SIG-M5 treated with dmso at 0.1 percent for 504 hours (cell line): ENCODE data around the gene GMPR.
"Not testable (repeated sequence)": the region's sequence is repeated elsewhere in the genome, so short reads cannot be mapped to it uniquely, and the experiment has no call there.

Experiments
- DNase-seq: peaks from one replicate; lab custom pipeline; 2025; ENCODE audit not compliant: unreplicated experiment; lab: John Stamatoyannopoulos, UW

Gene GMPR

DNA sequence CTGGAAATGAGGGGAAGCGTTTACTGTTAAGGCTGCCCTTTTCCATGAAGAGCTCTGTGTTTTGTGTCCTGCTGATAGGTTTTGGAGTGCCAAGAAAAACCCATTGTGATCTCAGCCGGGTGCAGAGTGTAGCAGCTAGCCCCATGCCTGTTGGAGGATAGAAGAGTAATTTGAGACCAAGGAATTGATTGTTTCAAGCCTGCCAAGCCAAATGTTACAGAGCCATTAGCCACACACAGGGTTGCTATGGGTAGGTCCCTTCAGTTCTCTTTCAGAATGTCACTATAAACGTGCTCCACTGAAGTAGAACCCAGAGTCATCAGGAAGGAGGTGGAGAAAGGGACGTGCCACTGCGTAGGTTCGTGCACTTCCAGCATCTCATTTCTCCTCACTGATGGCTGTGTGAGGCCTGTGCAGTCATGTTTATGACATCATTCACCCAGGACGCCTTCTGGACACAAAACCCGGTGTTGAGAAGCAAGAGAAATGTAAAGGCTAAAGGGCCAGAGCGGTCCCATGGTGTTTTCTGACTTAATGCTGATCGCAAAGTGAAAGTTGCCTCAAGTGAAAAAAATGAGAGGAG lies 6.6 kb downstream of the GMPR start:
- DNase-seq: no peak

DNA sequence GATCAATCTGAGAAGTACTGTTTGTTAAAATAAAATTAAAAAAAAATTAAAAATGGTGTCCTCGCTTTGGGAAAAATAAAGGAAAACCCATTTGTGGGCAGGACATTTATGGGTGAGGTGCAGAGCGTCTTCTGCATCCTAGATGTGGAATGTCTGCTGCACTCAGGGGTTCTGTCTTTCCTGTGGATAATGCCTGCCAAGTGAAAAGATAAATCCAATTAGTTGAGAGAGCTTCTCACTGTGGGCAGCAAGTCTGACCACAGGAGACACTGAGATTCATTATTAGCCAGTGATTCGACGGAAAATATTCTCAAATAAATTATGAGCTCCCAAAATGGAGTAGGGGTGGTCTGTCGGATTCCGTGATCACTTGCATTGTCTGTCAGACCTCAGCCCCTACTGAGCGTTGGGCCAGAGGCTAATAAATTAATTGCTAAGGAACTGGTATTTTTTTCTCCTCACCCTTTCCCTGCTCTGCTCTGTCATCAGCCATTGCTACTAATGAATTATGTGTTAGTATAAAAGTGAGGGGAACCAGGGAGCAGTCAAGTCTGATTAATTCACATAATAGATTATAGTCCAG lies 10.0 kb downstream of the GMPR start:
- DNase-seq: no peak

DNA sequence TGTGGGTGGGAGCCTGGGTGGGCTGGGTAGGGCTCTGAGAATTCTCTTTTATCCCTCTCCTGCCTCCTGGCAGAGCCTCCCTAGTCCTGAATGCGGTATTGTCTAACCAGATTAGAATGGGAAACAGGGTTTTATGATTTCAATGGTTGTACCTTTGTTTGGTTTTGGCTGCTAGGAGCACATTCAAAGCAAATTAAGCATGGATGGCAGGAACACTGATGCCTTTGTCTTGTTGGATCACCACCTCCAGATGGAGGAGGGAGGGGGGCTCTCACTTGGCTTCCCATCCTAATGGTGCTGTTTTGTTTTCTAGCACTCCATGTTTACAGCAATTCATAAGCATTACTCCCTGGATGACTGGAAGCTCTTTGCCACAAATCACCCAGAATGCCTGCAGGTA lies 11.6 kb downstream of the GMPR start:
- DNase-seq: no peak

DNA sequence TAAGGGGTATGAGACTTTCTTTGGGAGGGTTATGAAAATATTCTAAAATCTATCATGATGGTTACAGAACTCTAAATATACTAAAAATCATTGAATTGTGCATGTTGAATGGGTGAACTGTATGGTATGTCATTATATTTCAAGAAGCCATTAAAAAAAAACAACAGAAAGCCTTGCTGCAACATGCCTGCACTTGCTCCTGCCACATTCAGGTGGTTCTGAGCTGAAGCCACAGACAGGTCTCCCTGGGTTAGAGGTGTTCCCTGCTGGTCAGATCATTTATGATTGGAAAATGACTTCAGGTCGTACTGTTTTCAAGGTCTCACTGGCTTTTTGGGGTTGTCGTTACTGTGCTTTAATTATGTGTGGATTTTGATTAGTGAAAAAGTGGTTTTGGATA lies 13.3 kb downstream of the GMPR start:
- DNase-seq: no peak

DNA sequence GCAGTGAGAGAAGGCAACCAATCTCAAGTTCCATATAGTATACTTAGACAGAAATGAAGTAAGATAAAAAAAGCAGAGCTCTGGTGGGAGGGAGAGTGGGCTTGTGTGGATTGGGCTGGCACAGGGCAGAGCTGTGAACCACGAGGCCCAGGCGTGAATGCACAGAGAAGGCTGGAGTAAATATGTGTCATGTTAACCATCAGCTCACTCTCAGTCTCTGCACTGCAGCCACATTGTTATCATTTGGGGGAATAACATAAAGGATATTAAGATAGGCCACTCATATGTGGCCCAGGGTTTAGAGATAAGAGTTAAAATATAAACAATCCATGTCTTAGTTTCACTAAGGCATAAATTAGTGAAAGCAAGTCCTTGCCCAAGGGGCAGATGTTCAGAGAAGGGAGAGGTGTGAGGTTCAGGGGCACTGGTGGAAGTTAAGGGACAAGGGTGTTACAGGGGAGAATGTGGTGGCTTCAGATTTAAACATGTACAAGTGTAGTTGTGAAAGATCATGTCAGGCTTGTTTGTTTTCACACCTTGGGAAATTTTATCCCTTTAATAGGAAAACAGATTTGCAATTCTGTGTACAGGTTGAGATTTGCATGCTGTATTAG lies 14.4 kb downstream of the GMPR start:
- no peak for DNase-seq

DNA sequence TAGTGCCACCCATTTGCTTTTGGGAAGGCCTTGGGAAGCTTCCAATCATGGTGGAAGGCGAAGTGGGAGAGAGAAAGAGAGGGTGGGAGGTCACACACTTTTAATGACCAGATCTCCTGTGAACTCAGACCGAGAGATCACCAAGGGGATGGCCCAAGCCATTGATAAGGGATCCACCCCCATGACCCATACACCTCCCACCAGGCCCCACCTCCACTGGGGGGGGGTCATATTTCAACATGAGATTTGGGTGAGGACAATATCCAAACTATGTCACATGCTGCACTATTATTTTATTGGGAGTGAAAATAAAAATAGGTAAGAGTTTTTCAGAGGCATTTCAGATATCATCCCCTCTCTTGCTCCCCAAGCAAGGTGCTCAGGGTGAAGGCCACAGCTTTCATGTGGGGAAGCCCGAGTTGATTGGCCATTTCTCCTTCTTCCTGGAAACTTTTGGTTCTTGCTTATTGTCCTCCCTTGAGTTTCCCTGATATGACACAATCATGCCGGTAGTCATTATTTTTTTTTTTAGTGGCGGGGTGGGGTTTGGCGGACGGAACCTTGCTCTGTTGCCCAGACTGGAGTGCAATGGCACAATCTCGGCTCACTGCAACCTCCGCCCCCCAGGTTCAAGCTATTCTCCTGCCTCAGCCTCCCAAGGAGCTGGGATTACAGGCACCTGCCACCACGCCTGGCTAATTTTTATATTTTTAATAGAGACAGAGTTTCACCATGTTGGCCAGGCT lies 15.2 kb downstream of the GMPR start:
- no peak for DNase-seq

DNA sequence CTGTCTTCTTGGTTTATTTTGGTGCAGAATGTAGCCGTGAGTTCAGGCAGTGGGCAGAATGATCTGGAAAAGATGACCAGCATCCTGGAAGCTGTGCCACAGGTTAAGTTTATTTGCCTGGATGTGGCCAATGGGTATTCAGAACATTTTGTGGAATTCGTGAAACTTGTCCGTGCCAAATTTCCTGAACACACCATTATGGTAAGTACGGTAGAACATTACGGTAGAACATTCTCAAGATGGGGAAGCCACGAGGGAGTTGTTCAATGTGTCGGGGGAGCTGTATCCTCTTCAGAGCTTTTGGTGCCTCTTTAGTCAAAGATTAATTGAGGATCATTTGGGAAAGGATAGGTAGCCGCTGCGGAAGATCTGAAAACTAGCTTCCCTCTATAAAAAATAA lies 16.1 kb downstream of the GMPR start:
- DNase-seq: no peak

DNA sequence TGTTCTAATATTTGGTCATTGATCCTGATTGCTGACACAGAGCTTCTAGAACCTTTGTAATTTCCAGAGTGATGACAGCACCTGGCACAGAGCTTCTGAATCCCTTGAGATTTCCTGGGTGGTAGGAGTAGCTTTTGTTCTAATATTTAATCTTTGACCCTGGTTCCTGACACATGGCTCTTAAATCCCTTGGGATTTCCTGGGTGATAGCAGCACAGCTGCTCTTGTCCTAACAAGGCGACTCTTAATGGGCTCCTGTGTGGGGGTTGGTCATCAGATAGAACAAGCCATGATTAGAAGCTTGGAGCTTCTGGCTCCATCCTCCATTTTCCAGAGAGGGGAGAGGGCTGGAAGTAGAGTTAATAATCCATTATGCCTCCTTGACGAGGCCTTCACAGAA lies 18.4 kb downstream of the GMPR start:
- DNase-seq: no peak

DNA sequence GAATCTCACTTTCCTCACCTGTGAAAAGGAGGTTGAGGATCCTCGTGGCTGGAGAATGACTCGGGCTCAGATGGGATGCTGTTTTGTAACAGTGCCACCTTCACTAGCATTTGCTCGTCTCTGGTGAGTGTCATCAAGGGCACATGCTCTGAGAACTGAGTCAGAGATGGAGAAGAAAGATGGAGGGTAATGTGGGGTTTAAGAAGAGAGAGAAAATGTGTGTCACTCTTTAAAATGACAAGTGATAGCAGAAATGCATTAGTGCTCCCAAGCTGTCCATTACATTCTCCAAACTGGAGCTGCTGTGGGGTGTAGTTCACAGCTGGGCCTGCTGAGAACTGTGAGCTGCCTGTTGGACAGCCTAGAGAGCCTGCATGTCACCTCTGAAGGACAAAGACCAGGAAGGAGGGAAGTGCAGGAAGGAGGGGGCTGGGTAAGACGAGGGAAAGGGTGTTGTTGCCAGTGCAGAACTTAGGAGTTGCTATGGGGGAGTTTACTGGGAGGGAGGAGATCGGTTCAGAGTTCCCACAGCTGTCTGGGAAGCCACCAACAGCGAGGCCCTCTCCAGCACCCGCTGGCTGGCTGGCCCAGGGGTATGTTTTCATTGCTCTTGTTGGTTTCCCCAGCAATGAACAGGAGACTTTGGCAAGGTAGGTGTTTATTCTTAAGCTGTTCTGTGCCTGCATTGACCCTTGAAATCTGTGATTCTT lies 19.8 kb downstream of the GMPR start:
- DNase-seq: no peak

DNA sequence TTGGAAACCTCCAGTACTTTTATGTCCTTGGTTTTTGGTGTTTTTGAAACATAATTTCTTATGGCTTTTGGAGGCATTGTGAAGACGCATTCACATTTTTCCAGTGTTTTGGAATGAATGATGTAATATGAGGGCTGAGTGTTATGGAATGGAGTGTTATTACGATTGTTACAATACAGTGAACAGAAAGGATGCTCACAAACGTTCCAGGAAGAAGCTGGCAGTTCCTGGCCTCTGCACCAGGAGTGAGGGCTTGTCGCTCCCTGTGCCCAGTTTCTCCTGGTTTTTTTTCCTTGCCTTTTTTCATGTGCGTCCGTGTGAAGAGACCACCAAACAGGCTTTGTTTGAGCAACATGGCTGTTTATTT lies 20.3 kb downstream of the GMPR start:
- DNase-seq: no peak

DNA sequence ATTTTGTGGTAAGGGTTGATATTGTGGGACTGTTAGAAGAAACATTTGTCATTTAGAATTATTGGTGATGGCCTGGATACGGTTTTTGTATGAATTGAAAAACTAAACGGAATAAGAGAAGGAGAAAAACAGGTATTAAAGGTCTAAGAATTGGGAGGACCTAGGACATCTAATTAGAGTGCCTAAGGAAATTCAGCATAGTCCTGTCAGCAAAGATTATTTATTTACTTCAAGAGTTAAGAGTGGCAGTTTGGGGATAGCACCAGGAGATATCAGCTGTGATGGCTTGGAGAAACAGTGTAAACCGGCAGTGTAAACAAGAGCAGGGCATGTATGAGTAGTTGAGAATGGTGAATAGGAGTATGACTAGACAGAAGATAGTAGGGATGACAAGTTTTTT lies 21.2 kb downstream of the GMPR start:
- not testable (repeated sequence) for DNase-seq

DNA sequence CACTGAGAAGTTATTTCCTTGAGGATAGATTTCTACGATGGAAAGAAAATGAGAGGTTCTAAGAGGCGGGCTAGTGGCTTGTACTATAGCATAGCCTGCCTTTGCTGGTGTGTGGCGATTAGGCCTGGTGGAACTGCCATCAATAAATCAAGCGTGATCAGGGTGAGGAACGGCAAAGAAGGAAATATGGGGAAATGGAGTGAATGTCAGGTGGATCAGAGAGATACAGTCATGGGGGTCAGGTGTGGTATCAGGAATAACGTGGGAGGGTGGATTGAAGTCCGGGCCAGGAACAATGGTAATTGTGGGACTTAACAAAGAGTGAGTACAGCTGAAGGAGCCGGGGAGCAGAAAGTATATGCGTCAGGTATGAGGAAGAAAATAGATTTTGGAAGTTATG lies 22.2 kb downstream of the GMPR start:
- DNase-seq: not testable (repeated sequence)

DNA sequence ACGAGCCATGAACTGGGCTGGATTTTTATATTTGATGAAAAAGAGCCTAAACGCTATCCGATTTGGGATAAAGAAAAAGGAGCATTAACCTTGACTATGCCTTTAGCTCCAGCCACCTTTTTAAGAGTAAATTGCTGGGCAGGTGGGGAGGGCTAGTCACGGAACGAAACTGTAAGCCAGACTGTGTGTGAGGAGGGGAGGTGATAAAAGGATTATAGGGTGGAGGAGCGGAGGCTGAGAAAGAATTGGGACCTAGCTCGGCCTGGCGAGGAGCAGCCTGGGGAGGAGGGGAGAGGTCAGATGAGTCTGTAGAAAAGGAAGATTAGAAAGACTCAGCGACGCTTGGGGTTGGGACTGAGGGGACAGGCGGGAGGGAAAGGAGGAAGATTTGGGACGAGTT lies 24.4 kb downstream of the GMPR start:
- DNase-seq: not testable (repeated sequence)

DNA sequence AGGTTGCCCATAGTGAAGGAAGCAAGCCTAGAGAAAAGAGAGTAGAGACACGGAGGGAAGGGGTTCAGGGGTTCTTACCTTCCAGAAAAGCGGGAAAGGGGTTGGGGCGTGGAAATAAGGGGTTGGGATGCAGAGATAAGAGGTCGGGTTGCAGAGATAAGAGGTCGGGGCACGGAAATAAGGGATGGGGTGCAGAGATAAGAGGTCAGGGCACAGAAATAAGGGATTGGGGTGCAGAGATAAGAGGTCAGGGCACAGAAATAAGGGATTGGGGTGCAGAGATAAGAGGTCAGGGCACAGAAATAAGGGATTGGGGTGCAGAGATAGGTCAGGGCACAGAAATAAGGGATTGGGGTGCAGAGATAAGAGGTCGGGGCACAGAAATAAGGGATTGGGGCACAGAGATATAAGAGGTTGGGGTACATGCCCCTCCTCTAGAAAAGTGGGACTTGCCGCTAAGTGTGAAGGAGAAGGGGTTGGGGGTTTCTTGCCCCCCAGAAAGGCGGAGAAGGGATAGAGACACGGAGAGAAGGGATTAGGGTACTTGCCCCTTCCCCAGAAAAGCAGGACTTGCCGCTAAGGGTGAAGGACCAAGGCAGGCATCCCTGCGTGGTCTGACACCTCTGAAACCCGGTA lies 25.2 kb downstream of the GMPR start:
- DNase-seq: not testable (repeated sequence)

DNA sequence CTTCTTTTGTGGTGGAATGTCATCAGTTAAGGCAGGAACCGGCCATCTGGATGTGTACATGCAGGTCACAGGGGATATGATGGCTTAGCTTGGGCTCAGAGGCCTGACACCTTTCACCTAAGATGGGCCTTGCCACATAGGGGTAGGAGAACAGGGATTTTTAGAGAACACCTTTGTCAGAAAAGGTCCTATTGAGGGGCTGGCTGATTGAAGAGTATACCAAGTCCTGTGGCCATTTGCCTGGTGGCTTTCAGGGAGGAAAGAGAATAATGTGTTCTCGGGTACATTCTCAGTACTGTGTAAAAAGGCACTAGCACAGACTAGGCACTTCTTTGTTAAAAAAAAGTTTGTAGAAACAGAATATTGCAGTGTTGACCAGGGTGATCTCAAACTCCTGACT lies 26.4 kb downstream of the GMPR start:
- DNase-seq: no peak

DNA sequence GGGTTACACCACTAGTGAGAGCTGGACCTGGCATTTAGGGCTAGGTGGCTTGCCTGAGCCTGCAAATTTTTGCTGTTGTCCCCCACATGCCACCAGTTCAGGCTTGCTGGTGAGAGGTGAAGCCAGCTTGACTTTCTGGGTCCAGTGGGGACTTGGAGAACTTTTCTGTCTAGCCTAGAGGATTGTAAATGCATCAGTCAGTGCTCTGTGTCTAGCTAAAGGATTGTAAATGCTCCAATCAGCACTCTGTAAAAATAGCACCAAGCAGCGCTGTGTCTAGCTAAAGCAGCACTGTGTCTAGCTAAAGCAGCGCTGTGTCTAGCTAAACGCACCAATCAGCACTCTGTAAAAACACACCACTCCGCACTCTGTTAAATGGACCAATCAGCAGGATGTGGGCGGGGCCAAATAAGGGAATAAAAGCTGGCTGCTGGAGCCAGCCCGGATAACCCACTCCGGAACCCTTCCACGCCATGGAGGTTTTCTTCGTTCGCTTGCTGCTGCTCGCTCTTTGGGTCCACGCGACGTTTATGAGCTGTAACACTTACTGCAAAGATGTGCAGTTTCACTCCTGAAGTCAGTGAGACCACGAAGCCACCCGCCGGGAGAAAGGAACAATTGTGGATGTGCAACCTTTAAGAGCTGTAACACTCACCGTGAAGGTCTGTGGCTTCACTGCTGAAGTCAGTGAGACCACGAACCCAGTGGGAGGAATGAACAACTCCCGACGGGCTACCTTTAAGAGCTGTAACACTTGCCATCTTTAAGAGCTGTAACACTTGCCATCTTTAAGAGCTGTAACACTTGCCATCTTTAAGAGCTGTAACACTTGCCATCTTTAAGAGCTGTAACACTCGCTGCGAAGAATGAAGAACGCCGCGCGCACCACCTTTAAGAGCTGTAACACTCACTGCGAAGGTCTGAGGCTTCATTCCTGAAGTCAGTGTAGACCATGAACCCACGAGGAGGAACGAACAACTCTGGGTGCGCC lies 27.3 kb downstream of the GMPR start:
- no peak for DNase-seq

DNA sequence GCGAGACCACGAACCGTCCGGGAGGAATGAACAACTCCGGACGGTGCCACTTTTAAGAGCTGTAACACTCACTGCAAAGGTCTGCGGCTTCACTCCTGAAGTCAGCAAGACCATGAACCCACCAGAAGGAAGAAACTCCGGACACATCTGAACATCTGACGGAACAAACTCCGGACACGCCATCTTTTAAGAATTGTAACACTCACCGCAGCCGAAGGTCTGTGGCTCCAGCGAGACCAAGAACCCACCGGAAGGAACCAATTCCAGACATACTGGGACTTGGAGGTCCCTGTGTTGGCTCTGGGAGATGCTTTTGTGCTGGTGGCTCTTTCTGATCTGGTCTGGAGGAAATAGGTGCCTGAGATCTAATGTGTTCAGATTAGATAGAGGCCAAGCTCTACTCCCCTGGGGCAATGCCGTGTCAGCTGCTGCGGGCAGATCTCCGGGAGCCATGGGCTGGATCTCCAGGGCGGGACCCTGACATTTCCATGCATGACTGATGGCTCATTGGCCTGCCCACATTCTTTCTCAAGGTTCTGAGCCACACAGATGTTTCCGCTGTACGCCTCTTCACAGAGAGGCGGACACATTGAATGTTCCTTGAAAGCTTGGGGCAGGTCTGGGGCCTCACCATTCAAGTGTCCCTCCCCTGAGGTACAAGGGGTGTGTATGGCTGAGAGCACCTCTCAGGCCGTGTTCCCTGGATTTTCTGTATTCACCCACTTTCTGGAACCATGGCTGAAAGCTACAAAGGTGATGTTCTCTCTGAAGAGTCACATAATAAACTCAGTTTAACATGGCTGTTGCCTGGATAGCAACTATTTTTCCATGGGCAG lies 29.3 kb downstream of the GMPR start:
- no peak for DNase-seq

DNA sequence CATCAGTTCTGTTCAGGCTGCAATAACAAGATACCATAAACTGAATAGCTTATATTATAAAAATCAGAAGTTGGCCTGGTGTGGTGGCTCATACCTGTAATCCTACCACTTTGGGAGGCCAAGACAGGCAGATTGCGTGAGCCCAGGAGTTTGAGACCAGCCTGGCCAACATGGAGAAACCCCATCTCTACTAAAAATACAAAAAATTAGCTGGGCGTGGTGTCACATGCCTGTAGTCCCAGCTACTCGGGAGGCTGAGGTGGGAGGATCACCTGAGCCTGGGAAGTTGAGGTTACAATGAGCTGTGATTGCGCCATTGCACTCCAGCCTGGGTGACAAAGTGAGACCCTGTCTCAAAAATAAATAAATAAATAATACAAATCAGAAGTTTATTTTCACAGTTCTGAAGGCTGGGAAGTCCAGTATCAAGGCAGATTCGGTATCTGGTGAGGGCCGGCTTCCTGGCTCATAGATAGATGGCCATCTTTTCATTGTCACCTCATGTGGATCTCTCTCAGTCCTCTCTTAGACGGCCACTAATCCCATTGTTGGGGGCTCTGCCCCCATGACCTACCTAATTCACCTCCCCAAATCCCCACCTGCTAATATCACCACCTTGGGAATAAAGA lies 31.2 kb downstream of the GMPR start:
- not testable (repeated sequence) for DNase-seq
